GM10248 (cell line): ENCODE results near the gene PARVB.

Experiments
- CTCF ChIA-PET: fragments of 300-600 bp; sonication (Branson Sonifier 250); formaldehyde crosslinking; extraction: SDS; loops from one replicate; lab custom pipeline; 2021; ENCODE audit warnings: antibody characterized with exemption; lab: Yijun Ruan, JAX
- POLR2A ChIA-PET: fragments of 350-650 bp; sonication (Branson Sonifier 250); formaldehyde crosslinking; extraction: SDS; loops from one replicate; lab custom pipeline; 2020; ENCODE audit warnings: antibody characterized with exemption; lab: Yijun Ruan, JAX
- DNase-seq: peaks from one replicate; pipeline ENCODE4 v3.0.0; 2012; ENCODE audit errors: extremely low spot score
- CTCF ChIP-seq: IDR thresholded peaks from 2 replicates; pipeline ENCODE4 v1.5.1; 2012; ENCODE audit warnings: mild to moderate bottlenecking, low read depth; ENCODE audit errors: extremely low read depth, missing control alignments, control extremely low read depth

PARVB gene

GRCh38 chr22:44020981-44021380, 3.1 kb upstream of the PARVB start:
- TF ChIP-seq CTCF: no peak
- ChIA-PET POLR2A (interaction anchor here (0.6 to 1.1 kb wide), 4 partner anchors 12 to 48 kb away, joined by 3 to 5 read pairs (median 3); no protein-coding TSS in a partner anchor), CTCF (interaction anchor here (1.2 to 1.6 kb wide), 3 partner anchors 27 to 65 kb away, joined by 3 to 5 read pairs (median 4); no protein-coding TSS in a partner anchor)
- no peak for DNase-seq

- DNase-seq: peak; percentile 80
- ChIA-PET CTCF (interaction anchor here (2.1 kb wide), 1 partner anchor 30 kb away, joined by 15 read pairs; no protein-coding TSS in a partner anchor), POLR2A (interaction anchor here (0.5 to 1.6 kb wide), 7 partner anchors 16 to 83 kb away, joined by 3 to 5 read pairs (median 4); partner anchors contain the start of gene SAMM50)
- TF ChIP-seq CTCF: no peak
Measured at GRCh38 chr22:44023404-44024287, 456 bp upstream of the PARVB start.

GRCh38 chr22:44025171-44026065, 1.3 kb downstream of the PARVB start:
- CTCF ChIA-PET: interaction anchor here (0.7 to 4.0 kb wide), 3 partner anchors 32 to 60 kb away, joined by 3 to 18 read pairs (median 18); no protein-coding TSS in a partner anchor

GRCh38 chr22:44026066-44026629, 2.0 kb downstream of the PARVB start:
- POLR2A ChIA-PET: interaction anchor here (0.6 to 3.7 kb wide), 13 partner anchors 10 to 1122 kb away, joined by 3 to 25 read pairs (median 5); no protein-coding TSS in a partner anchor
- no peak for TF ChIP-seq CTCF
- CTCF ChIA-PET: interaction anchor here (0.9 to 4.0 kb wide), 9 partner anchors 13 to 60 kb away, joined by 3 to 18 read pairs (median 6); no protein-coding TSS in a partner anchor
- no peak for DNase-seq

More at GRCh38 chr22:44025171-44026065, 1.3 kb downstream of the PARVB start:
- TF ChIP-seq CTCF: no peak
- DNase-seq: peak; percentile 91
- POLR2A ChIA-PET: interaction anchor here (0.6 to 3.7 kb wide), 8 partner anchors 13 to 1010 kb away, joined by 3 to 25 read pairs (median 5); partner anchors contain the start of gene PACSIN2

GRCh38 chr22:44026630-44027511, 2.8 kb downstream of the PARVB start:
- peak; percentile 88 for DNase-seq
- no peak for TF ChIP-seq CTCF
- ChIA-PET CTCF (interaction anchor here (0.7 to 4.0 kb wide), 10 partner anchors 10 to 59 kb away, joined by 3 to 18 read pairs (median 6); no protein-coding TSS in a partner anchor), POLR2A (interaction anchor here (0.6 to 3.7 kb wide), 12 partner anchors 11 to 1121 kb away, joined by 3 to 25 read pairs (median 5); partner anchors contain the start of gene PARVG)
